Skeletal muscle tissue (tissue), 5 donors: Measurements from ENCODE around the gene ELP5. TPM values are rescaled to one million over a fixed set of nuclear protein-coding genes. Genes with fewer than 3 reads are reported as not detected.

Source experiments
- H3K27ac ChIP-seq: one replicate; pipeline ENCODE4 v1.7.0; 2013; ENCODE audit warnings: mild to moderate bottlenecking, low read depth, low read length, inconsistent platforms
- H3K27me3 ChIP-seq, 3 donors: one replicate each; pipeline ENCODE4 v1.7.0; 2013; ENCODE audit warnings: low read length in 3 of 3; ENCODE audit not compliant: control insufficient read depth in 3 of 3, insufficient read depth in 3 of 3
- H3K36me3 ChIP-seq, 3 donors: one replicate each; pipeline ENCODE4 v1.7.0; 2013; ENCODE audit warnings: low read length in 3 of 3; ENCODE audit not compliant: control insufficient read depth in 3 of 3, insufficient read depth in 3 of 3
- H3K4me1 ChIP-seq, 3 donors: one replicate each; pipeline ENCODE4 v1.7.0; 2013; ENCODE audit warnings: low read length in 3 of 3, mild to moderate bottlenecking in 3 of 3; ENCODE audit not compliant: control insufficient read depth in 3 of 3, insufficient read depth in 3 of 3
- H3K4me3 ChIP-seq, 3 donors: one replicate each; pipeline ENCODE4 v1.7.0; 2013; ENCODE audit warnings: low read length in 3 of 3
- H3K9ac ChIP-seq, 3 donors: one replicate each; pipeline ENCODE4 v1.7.0; 2013; ENCODE audit warnings: low read length in 3 of 3, mild to moderate bottlenecking in 3 of 3, moderate library complexity in 2 of 3, low read depth in 1 of 3
- H3K9me3 ChIP-seq, 3 donors: one replicate each; pipeline ENCODE4 v1.7.0; 2013; ENCODE audit warnings: low read length in 3 of 3; ENCODE audit not compliant: control insufficient read depth in 3 of 3
- small RNA-seq: library from RNA; depleted of rRNA; stranded (forward); fragments of <200 nt; gene quantifications from one replicate; pipeline ENCODE3, GENCODE V24; 2014
- total RNA-seq: library from RNA; depleted of rRNA; stranded (reverse); fragments of >200 nt; gene quantifications from one replicate; pipeline ENCODE4 v1.2.3, GENCODE V29; 2014
- donor health status: Osteomylitis.

Gene ELP5
- total RNA-seq, 1 donor from 2014 or later = 28.2 TPM

- Histone ChIP-seq H3K36me3 (peaks cover 30 to 33% (median 30%) of the 10 kb centered on the region in 3 donors), H3K9me3 (no peaks in the 10 kb centered on the region), H3K4me1 (peaks cover 33 to 43% (median 42%) of the 10 kb centered on the region in 3 donors), H3K27me3 (no peaks in the 10 kb centered on the region), H3K9ac (peak overlapping the region; percentile 87 to 97 (median 90)), H3K27ac (peak overlapping the region; percentile 98), H3K4me3 (peak overlapping the region; percentile 76 to 93 (median 88))
Observed at GRCh38 chr17:7307686-7308624, 55.9 kb downstream of the ELP5 start.

GRCh38 chr17:7308625-7309433 lies 56.8 kb downstream of the ELP5 start:
- Histone ChIP-seq H3K4me1 (peaks cover 42 to 52% (median 50%) of the 10 kb centered on the region in 3 donors), H3K27ac (peak overlapping the region; percentile 98), H3K9me3 (no peaks in the 10 kb centered on the region), H3K36me3 (peaks cover 39 to 42% (median 39%) of the 10 kb centered on the region in 3 donors), H3K4me3 (peak overlapping the region; percentile 76 to 93 (median 88)), H3K9ac (peak overlapping the region; percentile 87 to 97 (median 90)), H3K27me3 (no peaks in the 10 kb centered on the region)

Small RNA genes within 50 kb of the gene (small RNA-seq; reads per million reads assigned to genes)
- 52.2 reads per million, percentile 95 among the genes with 10 or more reads in this experiment for gene MIR324
- gene RF00019 = not detected

Other genes with a start within 250 kb of the ELP5 start
- gene RNASEK, start 239.6 kb upstream of the ELP5 start, total RNA-seq = 20.9 TPM
- 13.0 TPM for gene BCL6B, start 229.2 kb upstream of the ELP5 start, total RNA-seq
- gene SLC16A13, start 216.2 kb upstream of the ELP5 start, total RNA-seq = under 0.01 TPM
- not detected for gene SLC16A11, start 208.1 kb upstream of the ELP5 start, total RNA-seq
- gene CLEC10A, start 172.0 kb upstream of the ELP5 start, total RNA-seq = 1.6 TPM
- gene ASGR2, start 137.4 kb upstream of the ELP5 start, total RNA-seq = not detected
- 1.0 TPM for gene ASGR1, start 72.8 kb upstream of the ELP5 start, total RNA-seq
- 7.3 TPM for gene DLG4, start 32.4 kb upstream of the ELP5 start, total RNA-seq
- gene ACADVL, start 32.3 kb upstream of the ELP5 start, total RNA-seq = 119 TPM
- 63.2 TPM for gene DVL2, start 17.7 kb upstream of the ELP5 start, total RNA-seq
- gene PHF23, start 12.8 kb upstream of the ELP5 start, total RNA-seq = 30.3 TPM
- 259 TPM for gene GABARAP, start 9.8 kb upstream of the ELP5 start, total RNA-seq
- 39.7 TPM for gene CTDNEP1, start 481 bp upstream of the ELP5 start, total RNA-seq
- gene CLDN7, start 10.3 kb downstream of the ELP5 start, total RNA-seq = not detected
- gene SLC2A4, start 29.5 kb downstream of the ELP5 start, total RNA-seq = 34.4 TPM
- 0.52 TPM for gene YBX2, start 42.4 kb downstream of the ELP5 start, total RNA-seq
- gene EIF5A, start 55.4 kb downstream of the ELP5 start, total RNA-seq = 185 TPM
- 24.5 TPM for gene GPS2, start 63.1 kb downstream of the ELP5 start, total RNA-seq
- 19.8 TPM for gene NEURL4, start 77.1 kb downstream of the ELP5 start, total RNA-seq
- 2.1 TPM for gene ACAP1, start 84.3 kb downstream of the ELP5 start, total RNA-seq
- 4.2 TPM for gene KCTD11, start 99.9 kb downstream of the ELP5 start, total RNA-seq
- gene TMEM95, start 102.9 kb downstream of the ELP5 start, total RNA-seq = not detected
- gene TNK1, start 128.9 kb downstream of the ELP5 start, total RNA-seq = not detected
- gene PLSCR3, start 142.3 kb downstream of the ELP5 start, total RNA-seq = 10.4 TPM
- 149 TPM for gene TMEM256, start 151.9 kb downstream of the ELP5 start, total RNA-seq
- gene NLGN2, start 155.6 kb downstream of the ELP5 start, total RNA-seq = 3.1 TPM
- gene SPEM1, start 168.1 kb downstream of the ELP5 start, total RNA-seq = not detected
- not detected for gene SPEM2, start 173.4 kb downstream of the ELP5 start, total RNA-seq
- gene SPEM3, start 176.6 kb downstream of the ELP5 start, total RNA-seq = not detected
- 0.52 TPM for gene TMEM102, start 183.2 kb downstream of the ELP5 start, total RNA-seq
- gene FGF11, start 187.3 kb downstream of the ELP5 start, total RNA-seq = 1.0 TPM
- 31.3 TPM for gene CHRNB1, start 192.8 kb downstream of the ELP5 start, total RNA-seq
- gene ZBTB4, start 227.4 kb downstream of the ELP5 start, total RNA-seq = 10.4 TPM
- not detected for gene SLC35G6, start 229.2 kb downstream of the ELP5 start, total RNA-seq
- gene POLR2A, start 232.2 kb downstream of the ELP5 start, total RNA-seq = 91.3 TPM